Measurements from ENCODE around the gene KIF7. TPM values are rescaled to one million over a fixed set of nuclear protein-coding genes. Genes with fewer than 3 reads are reported as not detected.

The KIF7 gene
- total RNA-seq, 1 experiment from 2014 or later: 20.4 TPM

GRCh38 chr15:89645680-89646079, 9.6 kb downstream of the KIF7 start (continued):
- TF ChIP-seq, protein P1, sequence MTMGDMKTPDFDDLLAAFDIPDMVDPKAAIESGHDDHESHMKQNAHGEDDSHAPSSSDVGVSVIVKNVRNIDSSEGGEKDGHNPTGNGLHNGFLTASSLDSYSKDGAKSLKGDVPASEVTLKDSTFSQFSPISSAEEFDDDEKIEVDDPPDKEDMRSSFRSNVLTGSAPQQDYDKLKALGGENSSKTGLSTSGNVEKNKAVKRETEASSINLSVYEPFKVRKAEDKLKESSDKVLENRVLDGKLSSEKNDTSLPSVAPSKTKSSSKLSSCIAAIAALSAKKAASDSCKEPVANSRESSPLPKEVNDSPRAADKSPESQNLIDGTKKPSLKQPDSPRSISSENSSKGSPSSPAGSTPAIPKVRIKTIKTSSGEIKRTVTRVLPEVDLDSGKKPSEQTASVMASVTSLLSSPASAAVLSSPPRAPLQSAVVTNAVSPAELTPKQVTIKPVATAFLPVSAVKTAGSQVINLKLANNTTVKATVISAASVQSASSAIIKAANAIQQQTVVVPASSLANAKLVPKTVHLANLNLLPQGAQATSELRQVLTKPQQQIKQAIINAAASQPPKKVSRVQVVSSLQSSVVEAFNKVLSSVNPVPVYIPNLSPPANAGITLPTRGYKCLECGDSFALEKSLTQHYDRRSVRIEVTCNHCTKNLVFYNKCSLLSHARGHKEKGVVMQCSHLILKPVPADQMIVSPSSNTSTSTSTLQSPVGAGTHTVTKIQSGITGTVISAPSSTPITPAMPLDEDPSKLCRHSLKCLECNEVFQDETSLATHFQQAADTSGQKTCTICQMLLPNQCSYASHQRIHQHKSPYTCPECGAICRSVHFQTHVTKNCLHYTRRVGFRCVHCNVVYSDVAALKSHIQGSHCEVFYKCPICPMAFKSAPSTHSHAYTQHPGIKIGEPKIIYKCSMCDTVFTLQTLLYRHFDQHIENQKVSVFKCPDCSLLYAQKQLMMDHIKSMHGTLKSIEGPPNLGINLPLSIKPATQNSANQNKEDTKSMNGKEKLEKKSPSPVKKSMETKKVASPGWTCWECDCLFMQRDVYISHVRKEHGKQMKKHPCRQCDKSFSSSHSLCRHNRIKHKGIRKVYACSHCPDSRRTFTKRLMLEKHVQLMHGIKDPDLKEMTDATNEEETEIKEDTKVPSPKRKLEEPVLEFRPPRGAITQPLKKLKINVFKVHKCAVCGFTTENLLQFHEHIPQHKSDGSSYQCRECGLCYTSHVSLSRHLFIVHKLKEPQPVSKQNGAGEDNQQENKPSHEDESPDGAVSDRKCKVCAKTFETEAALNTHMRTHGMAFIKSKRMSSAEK (CRISPR knock-in tag; IDR thresholded peaks at IDR 0.05; ENCODE audit: borderline replicate concordance): no peak
- no peak for TF ChIP-seq E2F4 (CRISPR knock-in tag; IDR thresholded peaks at IDR 0.05; ENCODE audit: borderline replicate concordance, low read depth)
- TF ChIP-seq GRHL2 (CRISPR knock-in tag; IDR thresholded peaks at IDR 0.05; ENCODE audit: insufficient replicate concordance, severe bottlenecking): no peak

- POLR2A ChIA-PET: no interaction called here
- Mint-ChIP-seq H3K27me3 (ENCODE audit: low read depth) (no peaks in the 10 kb centered on the region), H3K9me3 (peaks cover 3% of the 10 kb centered on the region; the same call in 1 of the 2 replicates), H3K36me3 (peaks cover 47% of the 10 kb centered on the region), H3K27ac (no peak overlapping the region), H3K4me1 (no peaks in the 10 kb centered on the region), H3K4me3 (no peak overlapping the region)
- no peak for DNase-seq (ENCODE audit: low spot score)
- ATAC-seq: no peak
- TF ChIP-seq ETV6 (CRISPR knock-in tag; IDR thresholded peaks at IDR 0.05) (no peak), CREB1 (CRISPR knock-in tag; IDR thresholded peaks at IDR 0.05) (no peak), EMX1 (CRISPR knock-in tag; IDR thresholded peaks at IDR 0.05) (no peak), STAT6 (CRISPR knock-in tag; conservative IDR thresholded peaks at IDR 0.05; ENCODE audit: low read depth) (no peak)
- CTCF ChIA-PET: no interaction called here
These were observed 13.2 kb downstream of the KIF7 start for GRCh38 chr15:89642106-89642505.

GRCh38 chr15:89641053-89641452, 14.2 kb downstream of the KIF7 start:
- H3K9me3 Mint-ChIP-seq: peaks cover 3% of the 10 kb centered on the region; the same call in 1 of the 2 replicates
- H3K27ac Mint-ChIP-seq: no peak overlapping the region
- peaks cover 46% of the 10 kb centered on the region for H3K36me3 Mint-ChIP-seq
- ATAC-seq (no peak), DNase-seq (ENCODE audit: low spot score) (no peak)
- no peak overlapping the region for H3K4me3 Mint-ChIP-seq
- H3K4me1 Mint-ChIP-seq: no peaks in the 10 kb centered on the region
- ChIA-PET POLR2A (no interaction called here), CTCF (no interaction called here)
- TF ChIP-seq ZNF396 (CRISPR knock-in tag; IDR thresholded peaks at IDR 0.05; ENCODE audit: borderline replicate concordance) (no peak), ZNF138 (CRISPR knock-in tag; conservative IDR thresholded peaks at IDR 0.05) (no peak), ZNF671 (CRISPR knock-in tag; IDR thresholded peaks at IDR 0.05) (no peak), E2F4 (CRISPR knock-in tag; IDR thresholded peaks at IDR 0.05; ENCODE audit: borderline replicate concordance, low read depth) (no peak), IRF2 (CRISPR knock-in tag; IDR thresholded peaks at IDR 0.05; ENCODE audit: borderline replicate concordance, low read depth) (no peak), ETV6 (CRISPR knock-in tag; IDR thresholded peaks at IDR 0.05) (no peak), OVOL2 (CRISPR knock-in tag; IDR thresholded peaks at IDR 0.05; ENCODE audit: borderline replicate concordance) (no peak), ZNF232 (CRISPR knock-in tag; IDR thresholded peaks at IDR 0.05) (no peak), FOXP1 (CRISPR knock-in tag; IDR thresholded peaks at IDR 0.05; ENCODE audit: borderline replicate concordance) (no peak), HMGA2 (CRISPR knock-in tag; IDR thresholded peaks at IDR 0.05) (no peak), TEAD1 (CRISPR knock-in tag; IDR thresholded peaks at IDR 0.05) (no peak), NR3C1 (CRISPR knock-in tag; conservative IDR thresholded peaks at IDR 0.05; ENCODE audit: low read depth) (no peak), FOXK1 (CRISPR knock-in tag; IDR thresholded peaks at IDR 0.05) (no peak)
- H3K27me3 Mint-ChIP-seq (ENCODE audit: low read depth): no peaks in the 10 kb centered on the region

Data from WTC11 (cell line).